Measurements from ENCODE around the gene TFAM. TPM values are rescaled to one million over a fixed set of nuclear protein-coding genes. Genes with fewer than 3 reads are reported as not detected.

Gene TFAM
- total and polyA plus RNA-seq, 4 donors: 12.5 to 22.9 (median 18.4) TPM

DNA sequence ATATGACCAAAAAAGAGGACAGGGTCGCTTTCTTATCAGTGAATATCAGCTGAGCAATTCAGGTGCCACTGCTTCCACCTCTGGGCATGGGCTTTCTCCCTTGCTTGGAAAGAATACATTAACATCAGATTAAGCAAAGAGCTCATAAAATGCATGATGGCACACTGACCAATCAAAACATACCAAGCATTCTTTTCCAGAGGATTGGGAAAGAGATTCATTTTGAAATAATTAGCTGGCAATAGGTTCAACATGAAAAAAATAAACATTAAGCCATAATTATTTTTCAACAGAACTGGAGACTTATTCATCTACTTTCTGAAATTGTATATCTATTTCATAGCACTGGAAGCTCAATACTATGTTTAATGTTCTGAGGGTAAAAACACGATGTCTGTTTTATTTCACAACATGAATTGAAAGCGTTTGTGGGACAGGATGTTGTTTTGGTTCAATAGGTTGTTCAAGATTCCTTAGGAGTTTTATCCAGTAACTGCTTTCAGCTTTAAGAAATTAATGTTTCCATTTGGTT is 53.2 kb downstream of the TFAM start:
- no peaks in the 10 kb centered on the region for H3K27me3 ChIP-seq (ENCODE audit: control insufficient read depth in 4 of 4, insufficient read depth in 4 of 4, low read length in 3 of 4)
- H3K27ac ChIP-seq (ENCODE audit: low read depth in 1 of 2, low read length in 2 of 2): no peak overlapping the region
- H3K9me3 ChIP-seq (ENCODE audit: control insufficient read depth in 4 of 4, low read length in 3 of 4): peaks cover 0 to 3% (median 0%) of the 10 kb centered on the region in 4 donors
- peaks cover 0 to 1% (median 0%) of the 10 kb centered on the region in 4 donors for H3K36me3 ChIP-seq (ENCODE audit: control insufficient read depth in 4 of 4, insufficient read depth in 3 of 4, low read depth in 1 of 4, low read length in 3 of 4)
- H3K9ac ChIP-seq (ENCODE audit: low read depth in 1 of 2, low read length in 2 of 2): no peak overlapping the region
- H3K4me1 ChIP-seq (ENCODE audit: control insufficient read depth in 4 of 4, insufficient read depth in 4 of 4, low read length in 3 of 4): no peaks in the 10 kb centered on the region
- DNase-seq (ENCODE audit: low spot score): no peak
- TF ChIP-seq ZBTB33 (IDR thresholded peaks at IDR 0.05) (no peak), HNF4A (conservative IDR thresholded peaks at IDR 0.05) (no peak), YY1 (IDR thresholded peaks at IDR 0.05) (no peak)
- no peak overlapping the region for H3K4me3 ChIP-seq (ENCODE audit: low read depth in 1 of 3, low read length in 3 of 3)
- WGBS: 79% methylated on average over 3 of the region's 3 CpGs

- DNase-seq (ENCODE audit: low spot score): no peak
- no peak overlapping the region for H3K4me3 ChIP-seq (ENCODE audit: low read depth in 1 of 3, low read length in 3 of 3)
- no peak overlapping the region for H3K27ac ChIP-seq (ENCODE audit: low read depth in 1 of 2, low read length in 2 of 2)
- peaks cover 0 to 3% (median 0%) of the 10 kb centered on the region in 4 donors for H3K9me3 ChIP-seq (ENCODE audit: control insufficient read depth in 4 of 4, low read length in 3 of 4)
- peaks cover 0 to 1% (median 0%) of the 10 kb centered on the region in 4 donors for H3K36me3 ChIP-seq (ENCODE audit: control insufficient read depth in 4 of 4, insufficient read depth in 3 of 4, low read depth in 1 of 4, low read length in 3 of 4)
- no peak for TF ChIP-seq RXRA (IDR thresholded peaks at IDR 0.05)
- TF ChIP-seq REST (IDR thresholded peaks at IDR 0.05): no peak
- no peak for TF ChIP-seq NR2F2 (IDR thresholded peaks at IDR 0.05)
- TF ChIP-seq, protein P1, sequence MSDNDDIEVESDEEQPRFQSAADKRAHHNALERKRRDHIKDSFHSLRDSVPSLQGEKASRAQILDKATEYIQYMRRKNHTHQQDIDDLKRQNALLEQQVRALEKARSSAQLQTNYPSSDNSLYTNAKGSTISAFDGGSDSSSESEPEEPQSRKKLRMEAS (IDR thresholded peaks at IDR 0.05): no peak
- no peak for TF ChIP-seq JUND (IDR thresholded peaks at IDR 0.05)
- no peak for TF ChIP-seq YY1 (IDR thresholded peaks at IDR 0.05)
- TF ChIP-seq, protein P2, sequence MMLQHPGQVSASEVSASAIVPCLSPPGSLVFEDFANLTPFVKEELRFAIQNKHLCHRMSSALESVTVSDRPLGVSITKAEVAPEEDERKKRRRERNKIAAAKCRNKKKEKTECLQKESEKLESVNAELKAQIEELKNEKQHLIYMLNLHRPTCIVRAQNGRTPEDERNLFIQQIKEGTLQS (IDR thresholded peaks at IDR 0.05): no peak
- no peak for TF ChIP-seq TAF1 (conservative IDR thresholded peaks at IDR 0.05)
- no peak for TF ChIP-seq HNF4G (IDR thresholded peaks at IDR 0.05)
- no peak for TF ChIP-seq EGR1 (IDR thresholded peaks at IDR 0.05; ENCODE audit: low read depth in 2 of 2)
- no peak for TF ChIP-seq FOXA1 (IDR thresholded peaks at IDR 0.05)
- no peak for TF ChIP-seq ZBTB33 (IDR thresholded peaks at IDR 0.05)
- TF ChIP-seq SP1 (IDR thresholded peaks at IDR 0.05): no peak
- WGBS: 88% methylated on average over 1 of the region's 1 CpG
- H3K27me3 ChIP-seq (ENCODE audit: control insufficient read depth in 4 of 4, insufficient read depth in 4 of 4, low read length in 3 of 4): no peaks in the 10 kb centered on the region
- no peaks in the 10 kb centered on the region for H3K4me1 ChIP-seq (ENCODE audit: control insufficient read depth in 4 of 4, insufficient read depth in 4 of 4, low read length in 3 of 4)
- H3K9ac ChIP-seq (ENCODE audit: low read depth in 1 of 2, low read length in 2 of 2): no peak overlapping the region
Observed at GRCh38 chr10:58438986-58439385, 53.8 kb downstream of the TFAM start.

Data from liver (tissue), 9 donors.